KOPT-K1 (cell line): ENCODE data around the gene RNU5D-1.
"Not testable (repeated sequence)": the region's sequence is repeated elsewhere in the genome, so short reads cannot be mapped to it uniquely, and the experiment has no call there.

ENCODE experiments used
- H3K27ac ChIP-seq: fragments of 200-600 bp; sonication (generic); 2 replicates; pipeline ENCODE4 v1.5.1; 2016; ENCODE audit warnings: antibody characterized with exemption, mild to moderate bottlenecking, low read depth, low read length; ENCODE audit not compliant: poor library complexity, severe bottlenecking
- H3K36me3 ChIP-seq: fragments of 200-600 bp; sonication (generic); 2 replicates; pipeline ENCODE4 v1.5.1; 2017; ENCODE audit warnings: antibody characterized with exemption, mild to moderate bottlenecking, low read length, moderate library complexity; ENCODE audit not compliant: insufficient read depth
- H3K9me3 ChIP-seq: fragments of 200-600 bp; sonication (generic); 2 replicates; pipeline ENCODE4 v1.5.1; 2017; ENCODE audit warnings: antibody characterized with exemption, low read length, mild to moderate bottlenecking; ENCODE audit not compliant: insufficient read depth, poor library complexity, severe bottlenecking

RNU5D-1 gene

DNA sequence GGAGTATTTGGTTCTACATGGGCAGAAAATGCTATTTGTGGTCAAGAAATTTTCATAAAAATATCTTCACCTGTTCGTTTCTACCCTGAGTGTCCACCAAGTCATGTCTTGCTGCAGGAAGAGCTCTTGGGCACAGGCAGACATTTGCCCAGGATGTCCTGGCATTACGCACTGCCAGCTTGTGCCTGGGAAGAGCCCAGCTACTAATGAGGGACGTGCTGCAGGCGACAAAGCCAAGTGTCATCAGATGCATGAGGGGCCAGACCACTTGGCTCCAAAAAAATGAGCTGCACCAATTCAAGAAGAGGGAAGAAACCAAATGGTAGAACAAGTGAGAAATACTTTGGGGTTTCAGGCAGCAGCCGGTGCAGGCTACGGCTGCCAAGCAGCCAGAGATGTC, 12.9 kb downstream of the RNU5D-1 start:
- H3K9me3 ChIP-seq, result no peaks in the 10 kb centered on the region
- H3K27ac ChIP-seq, result no peak overlapping the region
- peaks cover 8% of the 10 kb centered on the region; the same call in 1 of the 2 replicates for H3K36me3 ChIP-seq

- Histone ChIP-seq H3K27ac (peak overlapping the region; percentile 12), H3K36me3 (peaks cover 8% of the 10 kb centered on the region; the same call in 1 of the 2 replicates), H3K9me3 (no peaks in the 10 kb centered on the region)
Observed at GRCh38 chr1:44717653-44718052, 13.3 kb downstream of the RNU5D-1 start.

DNA sequence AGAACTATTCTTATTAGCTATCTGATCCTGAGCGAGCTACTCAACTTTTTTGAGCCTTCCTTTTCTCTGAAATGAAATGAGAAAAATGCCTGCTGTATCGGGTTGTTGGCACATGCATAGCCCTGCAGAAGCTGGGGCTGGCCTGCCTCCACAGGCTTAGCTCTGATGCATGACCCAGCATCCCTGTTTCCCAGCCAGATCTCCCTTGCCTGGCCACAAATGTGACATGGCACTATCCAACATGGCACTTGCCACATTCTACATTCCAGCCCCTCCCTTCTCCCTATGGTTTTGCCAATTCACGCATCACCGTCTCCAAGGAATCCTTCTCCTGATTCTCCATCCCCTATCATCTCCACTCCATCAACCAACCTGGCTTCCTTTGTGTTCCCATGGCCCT, 13.8 kb downstream of the RNU5D-1 start:
- peaks cover 8% of the 10 kb centered on the region; the same call in 1 of the 2 replicates for H3K36me3 ChIP-seq
- H3K9me3 ChIP-seq, result no peaks in the 10 kb centered on the region
- peak overlapping the region; percentile 12 for H3K27ac ChIP-seq

DNA sequence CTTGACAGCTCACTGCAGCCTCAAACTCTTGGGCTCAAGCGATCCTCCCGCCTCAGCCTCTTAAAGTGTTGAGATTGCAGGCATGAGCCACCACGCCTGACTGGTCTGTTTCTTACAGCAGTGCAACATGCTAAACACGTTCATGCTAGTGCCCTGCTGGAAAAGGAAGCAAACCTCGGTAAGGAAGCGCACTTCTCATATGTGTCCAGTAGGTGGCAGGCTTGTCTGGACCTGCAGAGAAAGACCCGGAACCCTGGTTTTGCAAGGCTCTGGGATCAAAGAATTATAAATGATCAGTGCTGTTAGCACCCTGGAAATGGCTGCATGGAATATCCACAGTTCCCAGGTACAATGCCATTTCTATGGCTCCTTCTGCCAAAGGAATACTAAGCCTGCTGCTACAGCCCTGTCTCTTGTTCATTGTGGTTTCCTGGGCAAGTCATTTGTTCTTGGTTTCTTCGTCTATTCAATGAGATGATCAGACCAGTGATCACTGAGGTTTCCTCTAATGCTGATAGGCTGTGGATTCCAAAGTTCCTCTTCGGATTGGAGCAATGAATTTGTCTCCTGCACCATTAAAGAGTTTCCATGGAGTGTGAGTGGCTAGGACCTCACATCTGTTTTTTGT, 15.9 kb downstream of the RNU5D-1 start:
- H3K9me3 ChIP-seq, result no peaks in the 10 kb centered on the region
- H3K36me3 ChIP-seq, result peaks cover 8% of the 10 kb centered on the region; the same call in 1 of the 2 replicates
- H3K27ac ChIP-seq, result peak overlapping the region; percentile 26

DNA sequence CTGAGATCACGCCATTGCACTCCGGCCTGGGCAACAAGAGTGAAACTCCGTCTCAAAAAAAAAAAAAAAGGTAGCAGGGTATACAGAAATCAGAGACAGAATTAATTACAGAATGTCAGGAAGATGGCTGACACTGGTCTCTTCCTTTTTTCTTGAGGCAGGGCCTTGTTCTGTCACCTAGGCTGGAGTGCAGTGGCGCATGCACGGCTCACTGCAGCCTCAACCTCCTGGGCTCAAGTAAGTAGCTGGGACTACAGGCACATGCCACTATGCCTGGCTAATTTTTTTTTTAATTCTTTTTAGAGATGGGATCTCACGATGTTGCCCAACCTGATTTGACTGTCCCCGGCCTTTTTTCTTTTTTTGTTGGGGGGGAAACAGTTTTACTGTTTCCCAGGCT, 16.4 kb downstream of the RNU5D-1 start:
- peak overlapping the region; percentile 26 for H3K27ac ChIP-seq
- H3K36me3 ChIP-seq, result peaks cover 6% of the 10 kb centered on the region; the same call in 1 of the 2 replicates
- no peaks in the 10 kb centered on the region for H3K9me3 ChIP-seq

DNA sequence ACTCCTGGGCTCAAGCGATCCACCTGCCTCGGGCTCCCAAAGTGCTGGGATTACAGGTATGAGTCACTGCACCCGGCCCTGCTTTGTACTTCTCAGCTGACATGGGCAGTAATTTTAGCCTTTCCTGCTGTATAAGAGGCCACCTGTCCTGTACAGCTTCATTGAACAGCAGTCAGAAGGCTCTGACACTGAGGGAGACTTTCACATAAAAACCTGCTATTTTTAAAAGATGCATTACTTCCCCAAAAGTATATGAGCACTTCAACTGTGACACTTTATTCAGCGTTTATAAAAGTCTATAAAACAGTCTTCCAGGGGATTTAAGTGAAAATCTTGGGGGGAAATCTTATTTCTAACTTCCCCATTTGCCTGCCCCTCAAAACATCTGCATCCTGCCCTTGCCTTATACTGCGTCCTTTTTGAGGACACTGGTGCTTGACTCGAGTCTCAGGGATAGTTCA, 17.6 kb downstream of the RNU5D-1 start:
- no peak overlapping the region for H3K27ac ChIP-seq
- no peaks in the 10 kb centered on the region for H3K36me3 ChIP-seq
- H3K9me3 ChIP-seq, result no peaks in the 10 kb centered on the region

DNA sequence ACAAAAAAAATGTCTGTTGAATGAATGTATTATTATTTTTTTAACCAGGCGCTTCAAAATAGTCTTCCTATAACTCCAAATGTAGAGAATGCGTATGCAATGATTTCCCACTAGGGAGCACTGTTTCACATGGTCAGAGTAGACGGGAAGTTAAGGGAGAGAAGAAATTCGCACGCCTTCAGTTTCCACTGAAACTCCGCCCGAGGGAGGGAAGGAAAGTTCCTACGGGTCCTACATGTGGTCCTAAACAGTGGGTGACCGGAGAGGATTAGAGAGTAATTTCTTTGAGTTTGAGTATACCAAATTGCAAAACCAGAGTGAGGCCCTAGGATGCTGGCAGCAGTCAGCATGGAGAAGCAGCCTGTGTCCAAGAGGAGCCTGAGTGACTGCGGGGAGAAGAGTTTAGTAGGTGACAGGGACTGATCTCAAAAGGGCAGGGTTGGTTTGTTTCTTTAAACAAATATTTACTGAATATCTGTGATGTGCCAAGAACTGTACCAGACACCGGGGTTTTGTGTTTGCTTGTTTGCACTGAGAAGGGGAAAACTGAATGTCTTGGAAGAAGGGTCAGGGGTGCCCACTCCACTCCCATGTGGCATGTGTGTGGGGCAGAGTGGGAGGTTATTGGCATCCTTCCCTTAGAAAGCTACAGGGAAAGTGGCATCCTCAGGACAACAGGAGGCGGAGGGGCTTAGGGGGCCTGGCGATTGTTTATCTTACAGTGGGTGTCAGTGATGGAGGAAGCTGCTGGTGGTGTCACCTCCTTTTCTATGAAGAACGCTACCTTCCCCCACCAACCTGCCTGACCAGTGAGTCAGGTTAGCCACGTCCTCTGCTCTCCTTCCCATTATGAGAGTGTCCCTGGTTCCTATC, 22.8 kb downstream of the RNU5D-1 start:
- peaks cover 7% of the 10 kb centered on the region; the same call in 1 of the 2 replicates for H3K36me3 ChIP-seq
- no peak overlapping the region for H3K27ac ChIP-seq
- no peaks in the 10 kb centered on the region for H3K9me3 ChIP-seq

DNA sequence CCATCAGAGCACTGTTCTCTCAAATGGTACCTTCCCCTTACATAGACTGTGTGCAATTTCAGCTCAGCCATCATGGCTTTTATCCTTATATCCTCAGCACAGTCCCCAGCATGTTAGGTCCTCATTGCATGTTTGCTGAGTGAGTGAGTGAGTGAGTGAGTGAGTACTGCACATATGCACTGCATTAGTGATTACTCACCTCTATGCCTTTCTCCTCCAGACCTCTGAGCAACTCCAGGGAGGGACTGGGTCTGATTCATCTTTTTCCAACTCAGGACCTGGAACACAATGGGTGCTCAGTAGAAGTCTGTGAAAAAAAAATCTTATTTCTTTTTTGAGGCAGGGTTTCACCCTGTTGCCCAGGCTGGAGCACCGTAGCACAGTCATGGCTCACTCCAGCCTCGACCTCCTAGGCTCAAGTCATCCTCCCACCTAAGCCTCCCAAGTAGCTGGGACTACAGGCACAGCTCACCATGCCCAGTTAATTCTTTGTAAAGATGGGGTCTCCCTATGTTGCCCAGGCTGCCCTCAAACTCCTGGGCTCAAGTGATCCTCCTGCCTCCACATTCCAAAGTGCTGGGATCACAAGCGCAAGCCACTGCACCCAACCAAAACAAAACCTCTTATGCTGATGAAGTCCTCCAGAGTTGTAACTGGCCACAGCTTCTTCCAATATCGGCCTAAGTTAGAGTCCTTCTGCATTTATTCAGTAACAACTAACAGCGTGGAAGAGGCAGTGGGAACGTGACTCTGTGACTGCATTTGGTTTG, 23.7 kb downstream of the RNU5D-1 start:
- Histone ChIP-seq H3K9me3 (no peaks in the 10 kb centered on the region), H3K27ac (no peak overlapping the region), H3K36me3 (peaks cover 7% of the 10 kb centered on the region; the same call in 1 of the 2 replicates)

- Histone ChIP-seq H3K9me3 (no peaks in the 10 kb centered on the region), H3K27ac (no peak overlapping the region), H3K36me3 (peaks cover 18% of the 10 kb centered on the region; the same call in 1 of the 2 replicates)
Observed at GRCh38 chr1:44705938-44706337, 25.0 kb downstream of the RNU5D-1 start.

- peaks cover 23% of the 10 kb centered on the region; the same call in 1 of the 2 replicates for H3K36me3 ChIP-seq
- H3K9me3 ChIP-seq, result no peaks in the 10 kb centered on the region
- H3K27ac ChIP-seq, result no peak overlapping the region
Observed at GRCh38 chr1:44705470-44705869, 25.5 kb downstream of the RNU5D-1 start.

DNA sequence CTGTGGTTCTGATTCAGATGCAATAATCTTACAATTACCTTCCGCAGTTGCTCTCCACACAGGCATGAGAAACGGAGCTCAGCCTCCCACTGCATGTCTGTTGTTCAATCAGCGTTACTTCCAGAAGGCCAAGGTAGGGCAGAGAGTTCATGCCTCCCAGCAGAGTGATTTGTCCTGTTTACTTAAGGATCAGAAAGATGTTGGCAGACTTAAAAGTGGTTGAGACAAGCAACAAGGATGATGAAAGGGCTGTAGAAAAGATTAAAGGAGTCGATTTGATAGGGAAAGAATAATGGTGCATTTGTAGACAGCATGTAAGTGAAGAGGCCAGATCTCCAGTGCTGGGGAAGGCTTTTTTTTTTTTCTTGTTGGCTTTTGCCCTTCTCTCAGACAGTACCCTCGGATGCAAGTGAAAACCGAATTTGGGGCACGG, 29.8 kb downstream of the RNU5D-1 start:
- Histone ChIP-seq H3K27ac (no peak overlapping the region), H3K9me3 (no peaks in the 10 kb centered on the region), H3K36me3 (peaks cover 33% of the 10 kb centered on the region; the same call in 1 of the 2 replicates)

DNA sequence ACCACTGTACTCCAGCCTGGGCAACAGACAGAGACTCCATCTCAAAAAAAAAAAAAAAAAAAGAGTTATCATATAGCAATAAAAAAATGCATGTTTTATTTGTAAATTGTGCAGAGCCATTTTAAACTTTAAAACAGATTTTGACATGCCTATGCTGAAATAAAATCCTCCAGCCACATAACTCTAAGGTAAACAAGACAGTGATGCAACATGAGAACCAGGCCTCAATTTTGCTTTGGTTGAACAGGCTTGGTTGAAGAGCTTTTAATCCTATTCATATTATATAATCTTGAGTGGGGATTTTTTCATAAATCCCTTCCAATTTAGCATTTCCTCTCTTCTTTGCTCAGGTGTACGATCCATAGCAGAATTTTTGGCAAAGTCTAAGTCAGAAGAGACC, 30.4 kb downstream of the RNU5D-1 start:
- Histone ChIP-seq H3K27ac (no peak overlapping the region), H3K9me3 (no peaks in the 10 kb centered on the region), H3K36me3 (peaks cover 33% of the 10 kb centered on the region; the same call in 1 of the 2 replicates)

- not testable (repeated sequence) for H3K9me3 ChIP-seq, H3K27ac ChIP-seq
- H3K36me3 ChIP-seq, result peaks cover 33% of the 10 kb centered on the region; the same call in 1 of the 2 replicates
Observed at GRCh38 chr1:44699375-44699774, 31.6 kb downstream of the RNU5D-1 start.

DNA sequence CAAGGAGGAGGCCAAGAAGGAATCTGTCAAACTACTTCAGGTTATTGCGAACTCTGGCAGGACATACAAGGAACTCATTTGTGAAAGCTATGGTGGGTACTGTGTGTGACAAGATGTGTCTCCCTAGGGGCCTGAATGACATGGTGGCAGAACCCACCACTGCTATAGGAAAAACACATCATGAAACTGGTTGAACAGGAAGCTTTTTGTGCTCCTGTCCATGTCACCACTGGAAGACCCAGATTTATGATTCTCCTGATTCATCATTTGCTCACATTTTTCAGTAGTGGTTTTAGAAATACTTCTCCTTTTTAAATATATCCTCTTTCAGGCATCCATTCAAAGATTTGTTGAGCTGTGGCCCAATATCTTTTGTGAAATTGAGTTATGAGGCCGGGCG, 32.8 kb downstream of the RNU5D-1 start:
- no peak overlapping the region for H3K27ac ChIP-seq
- no peaks in the 10 kb centered on the region for H3K9me3 ChIP-seq
- peaks cover 33% of the 10 kb centered on the region; the same call in 1 of the 2 replicates for H3K36me3 ChIP-seq
